H1 (cell line): Measurements from ENCODE around the gene COG3. TPM values are rescaled to one million over a fixed set of nuclear protein-coding genes. Genes with fewer than 3 reads are reported as not detected.

Experiments used
- CREB1 ChIP-seq: IDR thresholded peaks from 2 replicates; pipeline ENCODE4 v1.6.1; 2012; ENCODE audit warnings: inconsistent platforms
- HDAC2 ChIP-seq, 2 experiments: fragments of 300-600 bp in 1 of 2; sonication (generic) in 1 of 2; IDR thresholded peaks; 2 replicates each; pipeline ENCODE4 v1.6.1; 2011 to 2012; ENCODE audit warnings: low read depth in 2 of 2, low read length in 2 of 2, mild to moderate bottlenecking in 2 of 2, moderate library complexity in 2 of 2, borderline replicate concordance in 1 of 2, inconsistent platforms in 1 of 2
- MAFK ChIP-seq: IDR thresholded peaks from 2 replicates; pipeline ENCODE4 v1.6.1; 2012; ENCODE audit warnings: low read depth, mild to moderate bottlenecking, improper control_type of control experiment, low read length
- SIN3A ChIP-seq, 2 experiments: IDR thresholded peaks in 1 of 2; conservative IDR thresholded peaks in 1 of 2; 2 replicates each; pipeline ENCODE4 v1.6.1; 2011 to 2012; ENCODE audit warnings: low read length in 2 of 2, improper control_type of control experiment in 1 of 2, low read depth in 1 of 2, mild to moderate bottlenecking in 1 of 2
- SIRT6 ChIP-seq: IDR thresholded peaks from one replicate; pipeline ENCODE4 v1.7.1; 2012; ENCODE audit warnings: low read length, inconsistent platforms
- SP1 ChIP-seq: IDR thresholded peaks from 2 replicates; pipeline ENCODE4 v1.6.1; 2011; ENCODE audit warnings: low read depth, low read length
- TAF1 ChIP-seq: IDR thresholded peaks from 2 replicates; pipeline ENCODE4 v1.6.1; 2011; ENCODE audit warnings: mild to moderate bottlenecking, low read depth, low read length
- TBP ChIP-seq: IDR thresholded peaks from 2 replicates; pipeline ENCODE4 v1.6.1; 2011; ENCODE audit warnings: low read depth, low read length, improper control_type of control experiment
- polyA plus RNA-seq, 7 experiments: library from polyadenylated mRNA; depleted of rRNA in 3 of 7; stranded (reverse) in 5 of 7; unstranded in 2 of 7; fragments of >200 nt in 5 of 7; fragments of 200-250 nt in 2 of 7; gene quantifications; 1 replicate in 5 of 7; 2 replicates in 1 of 7; 4 replicates in 1 of 7; pipeline versions ENCODE4 v1.2.1 to v1.2.3, GENCODE V29; 2011 to 2013; ENCODE audit warnings: missing spikeins in 2 of 7, mixed read lengths in 2 of 7
- total RNA-seq: library from RNA; stranded (reverse); fragmentation: NEBNext Ultra II Directional; extraction: Animal tissue kit (Norgen Biotek cat#: 25700); gene quantifications from 2 replicates; pipeline ENCODE4 v1.2.1, GENCODE V29; 2021
- TF ChIP-seq, protein P1 (sequence below): IDR thresholded peaks from 2 replicates; pipeline ENCODE4 v1.6.1; 2012; ENCODE audit warnings: low read length, inconsistent platforms

The COG3 gene
- total and polyA plus RNA-seq, 2 of the 8 experiments (the other 6 are each of a cell fraction or from before 2014, with no cell fraction given): 12.7 to 13.5 TPM

DNA sequence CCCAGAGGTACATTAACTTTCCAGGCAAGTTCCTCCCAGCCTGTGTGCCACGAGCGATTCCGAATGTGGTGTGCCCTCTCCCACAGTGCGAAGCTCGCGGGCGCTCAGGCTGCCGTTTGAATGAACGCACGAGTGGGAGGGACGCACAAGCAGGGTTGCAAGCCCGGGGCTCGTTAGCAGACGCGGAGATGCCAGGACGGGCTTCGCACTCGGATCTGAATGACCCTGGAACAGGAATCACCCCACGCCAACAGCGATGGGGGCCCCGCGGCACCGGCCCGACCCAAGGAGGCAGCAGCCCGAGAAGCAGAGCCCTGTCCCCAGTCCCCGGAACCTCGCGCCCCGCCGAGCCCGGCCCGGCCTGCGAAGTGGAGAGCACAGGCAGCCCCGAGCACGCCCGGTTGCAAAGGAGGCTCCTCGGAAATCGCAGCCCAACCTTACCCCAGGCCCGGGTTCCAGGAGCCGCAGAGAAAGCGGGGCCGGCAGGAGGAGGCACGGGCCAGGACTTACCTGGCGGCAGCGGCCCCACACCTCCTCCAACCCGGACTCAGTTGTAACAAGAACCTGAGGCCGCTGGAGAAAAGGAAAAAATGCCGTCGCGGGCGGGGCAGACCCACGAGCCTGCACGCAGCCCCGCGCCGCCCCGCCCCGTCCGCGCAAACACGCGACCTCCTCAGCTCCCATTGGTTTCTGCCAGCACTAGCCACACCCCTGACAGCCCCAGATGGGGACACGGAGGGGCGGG is 46.8 kb upstream of the COG3 start, which contains the start of gene SLC25A30 (continued):
- TF ChIP-seq, protein P1, sequence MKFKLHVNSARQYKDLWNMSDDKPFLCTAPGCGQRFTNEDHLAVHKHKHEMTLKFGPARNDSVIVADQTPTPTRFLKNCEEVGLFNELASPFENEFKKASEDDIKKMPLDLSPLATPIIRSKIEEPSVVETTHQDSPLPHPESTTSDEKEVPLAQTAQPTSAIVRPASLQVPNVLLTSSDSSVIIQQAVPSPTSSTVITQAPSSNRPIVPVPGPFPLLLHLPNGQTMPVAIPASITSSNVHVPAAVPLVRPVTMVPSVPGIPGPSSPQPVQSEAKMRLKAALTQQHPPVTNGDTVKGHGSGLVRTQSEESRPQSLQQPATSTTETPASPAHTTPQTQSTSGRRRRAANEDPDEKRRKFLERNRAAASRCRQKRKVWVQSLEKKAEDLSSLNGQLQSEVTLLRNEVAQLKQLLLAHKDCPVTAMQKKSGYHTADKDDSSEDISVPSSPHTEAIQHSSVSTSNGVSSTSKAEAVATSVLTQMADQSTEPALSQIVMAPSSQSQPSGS: no peak
- TF ChIP-seq TAF1: peak; percentile 63
- TF ChIP-seq CREB1: 0 out of 2 replicates have a peak, but pooled peaks have one; percentile 35
- TF ChIP-seq MAFK: no peak
- TF ChIP-seq HDAC2 (IDR thresholded peaks at IDR 0.05; ENCODE audit: borderline replicate concordance in 1 of 2, low read depth in 2 of 2, low read length in 2 of 2): peak; percentile 18 to 54; a peak in 2 of 4 replicates
- TF ChIP-seq TBP: peak; percentile 44; the same call in 1 of the 2 replicates
- TF ChIP-seq SIRT6: no peak
- peak in 1 of 2 experiments; percentile 55; a peak in 2 of 4 replicates for TF ChIP-seq SIN3A (conservative IDR thresholded peaks at IDR 0.05 in 1 of 2, IDR thresholded peaks at IDR 0.05 in 1 of 2; ENCODE audit: low read depth in 1 of 2, low read length in 2 of 2)
- TF ChIP-seq SP1: peak; percentile 53; the same call in 1 of the 2 replicates
